HEK293 (cell line): ENCODE data around the gene PLEKHG5.

Experiments used
- CTCF ChIA-PET: fragments of 350-600 bp; formaldehyde crosslinking; extraction: SDS; loops from one replicate; lab custom pipeline; 2021; ENCODE audit warnings: antibody characterized with exemption; lab: Yijun Ruan, JAX
- POLR2A ChIA-PET: fragments of 300-600 bp; formaldehyde crosslinking; extraction: SDS; loops from one replicate; lab custom pipeline; 2020; ENCODE audit warnings: antibody characterized with exemption, inconsistent platforms; lab: Yijun Ruan, JAX
- H3K27ac ChIP-seq: fragments of 200-500 bp; sonication (Bioruptor generic); 2 replicates; pipeline ENCODE4 v1.5.1; 2014; ENCODE audit warnings: low read depth, low read length, control low read depth, inconsistent platforms; ENCODE audit errors: extremely low read depth
- H3K36me3 ChIP-seq, 2 experiments: fragments of 200-500 bp in 1 of 2; sonication (Bioruptor generic) in 1 of 2; 1 replicate in 1 of 2; 2 replicates in 1 of 2; pipeline ENCODE4 v1.5.1; 2014 to 2017; ENCODE audit warnings: inconsistent platforms in 2 of 2, low read length in 2 of 2; ENCODE audit not compliant: control insufficient read depth in 2 of 2, insufficient read depth in 1 of 2
- H3K4me1 ChIP-seq: fragments of 200-500 bp; sonication (Bioruptor generic); 2 replicates; pipeline ENCODE4 v1.5.1; 2014; ENCODE audit warnings: mild to moderate bottlenecking, low read length, inconsistent platforms; ENCODE audit not compliant: control insufficient read depth, insufficient read depth
- H3K4me3 ChIP-seq: 2 replicates; pipeline ENCODE4 v1.5.1; 2011; ENCODE audit warnings: low read depth, mild to moderate bottlenecking, control low read depth, low read length, moderate library complexity
- H3K9me3 ChIP-seq: fragments of 200-500 bp; sonication (Bioruptor generic); 2 replicates; pipeline ENCODE4 v1.5.1; 2014; ENCODE audit warnings: low read depth, low read length, inconsistent platforms; ENCODE audit not compliant: control insufficient read depth, insufficient read depth
- ELK4 ChIP-seq: IDR thresholded peaks from 2 replicates; pipeline ENCODE4 v1.6.1; 2011; ENCODE audit warnings: mild to moderate bottlenecking, low read depth, low read length, borderline replicate concordance
- IKZF3 ChIP-seq: fragments of 450-650 bp; IDR thresholded peaks from 2 replicates; pipeline ENCODE4 v1.5.0; 2018; ENCODE audit warnings: missing biosample characterization, mild to moderate bottlenecking, missing genetic modification characterization, moderate library complexity
- KLF10 ChIP-seq: fragments of 450-650 bp; IDR thresholded peaks from 2 replicates; pipeline ENCODE4 v1.5.1; 2018; ENCODE audit warnings: missing biosample characterization, mild to moderate bottlenecking, missing genetic modification characterization
- MYNN ChIP-seq: fragments of 450-650 bp; formaldehyde crosslinking; IDR thresholded peaks from 2 replicates; pipeline ENCODE4 v1.5.1; 2016; ENCODE audit warnings: missing biosample characterization, missing genetic modification characterization, borderline replicate concordance
- SETDB1 ChIP-seq: IDR thresholded peaks from one replicate; pipeline ENCODE4 v1.6.1; 2017; ENCODE audit warnings: mild to moderate bottlenecking, low read length, moderate library complexity, mixed read lengths; ENCODE audit not compliant: insufficient read length
- ZBTB1 ChIP-seq: fragments of 450-650 bp; formaldehyde crosslinking; IDR thresholded peaks from 2 replicates; pipeline ENCODE4 v1.5.1; 2016; ENCODE audit warnings: missing biosample characterization, missing genetic modification characterization
- ZNF169 ChIP-seq: fragments of 450-650 bp; formaldehyde crosslinking; IDR thresholded peaks from 2 replicates; pipeline ENCODE4 v1.5.1; 2016; ENCODE audit warnings: missing biosample characterization, missing genetic modification characterization
- ZNF214 ChIP-seq: fragments of 450-650 bp; formaldehyde crosslinking; IDR thresholded peaks from 2 replicates; pipeline ENCODE4 v1.5.1; 2017; ENCODE audit warnings: missing biosample characterization, mild to moderate bottlenecking, missing genetic modification characterization, borderline replicate concordance
- ZNF324 ChIP-seq: fragments of 450-650 bp; formaldehyde crosslinking; IDR thresholded peaks from 2 replicates; pipeline ENCODE4 v1.5.1; 2016; ENCODE audit warnings: missing biosample characterization, missing genetic modification characterization
- ZNF350 ChIP-seq: fragments of 450-650 bp; formaldehyde crosslinking; IDR thresholded peaks from 2 replicates; pipeline ENCODE4 v1.5.0; 2017; ENCODE audit warnings: missing biosample characterization, mild to moderate bottlenecking, missing genetic modification characterization
- ZNF488 ChIP-seq: fragments of 450-650 bp; formaldehyde crosslinking; IDR thresholded peaks from 2 replicates; pipeline ENCODE4 v1.5.1; 2016; ENCODE audit warnings: missing biosample characterization, missing genetic modification characterization
- ZNF530 ChIP-seq: fragments of 450-650 bp; formaldehyde crosslinking; IDR thresholded peaks from 2 replicates; pipeline ENCODE4 v1.5.1; 2016; ENCODE audit warnings: low read depth, missing biosample characterization, missing genetic modification characterization
- ZNF692 ChIP-seq: fragments of 450-650 bp; formaldehyde crosslinking; IDR thresholded peaks from 2 replicates; pipeline ENCODE4 v1.5.1; 2016; ENCODE audit warnings: missing biosample characterization, missing genetic modification characterization
- ZNF76 ChIP-seq: fragments of 450-650 bp; formaldehyde crosslinking; IDR thresholded peaks from 2 replicates; pipeline ENCODE4; 2016; ENCODE audit warnings: low read depth, missing biosample characterization, missing genetic modification characterization, borderline replicate concordance
- TF ChIP-seq, protein P1 (sequence below): fragments of 450-650 bp; formaldehyde crosslinking; IDR thresholded peaks from 2 replicates; pipeline ENCODE4 v1.5.1; 2016; ENCODE audit warnings: missing biosample characterization, missing genetic modification characterization

The PLEKHG5 gene

DNA sequence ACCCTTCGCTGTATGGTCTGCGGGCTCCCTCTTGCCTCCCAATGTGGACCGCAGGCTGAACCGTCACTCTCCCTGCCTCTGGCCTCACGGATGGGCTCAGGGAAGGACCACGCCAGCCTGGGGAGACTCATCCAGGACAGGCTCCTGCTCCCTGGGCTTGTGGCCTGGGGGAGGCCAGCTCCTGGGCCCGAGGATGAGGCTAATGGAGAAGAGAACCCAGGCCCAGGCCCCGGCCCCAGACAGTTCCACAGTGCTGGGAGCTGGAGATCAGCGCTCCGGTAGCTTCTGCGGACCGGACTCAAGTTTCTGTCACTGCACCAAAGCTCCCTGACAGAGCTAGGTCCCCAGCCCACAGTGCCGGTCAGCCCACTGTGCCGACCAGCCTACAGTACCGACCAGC, 13.4 kb upstream of the PLEKHG5 start:
- TF ChIP-seq KLF10 (tag by site-specific recombination) (no peak), SETDB1 (no peak), ZNF692 (no peak), ZBTB1 (tag by site-specific recombination) (no peak)
- POLR2A ChIA-PET = interaction anchor here (0.6 to 1.3 kb wide), 2 partner anchors 15 to 85 kb away, joined by 3 to 4 read pairs; partner anchors contain the start of gene HES2
- Histone ChIP-seq H3K4me1 (no peaks in the 10 kb centered on the region), H3K4me3 (no peak overlapping the region), H3K27ac (no peak overlapping the region), H3K36me3 (no peaks in the 10 kb centered on the region), H3K9me3 (no peaks in the 10 kb centered on the region)
- CTCF ChIA-PET = interaction anchor here (0.6 to 1.0 kb wide), 4 partner anchors 15 to 23 kb away, joined by 3 to 7 read pairs (median 4); no protein-coding TSS in a partner anchor

GRCh38 chr1:6503884-6504602, 12.6 kb upstream of the PLEKHG5 start:
- H3K36me3 ChIP-seq = no peaks in the 10 kb centered on the region
- no peak overlapping the region for H3K4me3 ChIP-seq
- no peaks in the 10 kb centered on the region for H3K9me3 ChIP-seq
- TF ChIP-seq ZNF76 (tag by site-specific recombination) = no peak
- no peak for TF ChIP-seq MYNN (tag by site-specific recombination)
- TF ChIP-seq, protein P1, sequence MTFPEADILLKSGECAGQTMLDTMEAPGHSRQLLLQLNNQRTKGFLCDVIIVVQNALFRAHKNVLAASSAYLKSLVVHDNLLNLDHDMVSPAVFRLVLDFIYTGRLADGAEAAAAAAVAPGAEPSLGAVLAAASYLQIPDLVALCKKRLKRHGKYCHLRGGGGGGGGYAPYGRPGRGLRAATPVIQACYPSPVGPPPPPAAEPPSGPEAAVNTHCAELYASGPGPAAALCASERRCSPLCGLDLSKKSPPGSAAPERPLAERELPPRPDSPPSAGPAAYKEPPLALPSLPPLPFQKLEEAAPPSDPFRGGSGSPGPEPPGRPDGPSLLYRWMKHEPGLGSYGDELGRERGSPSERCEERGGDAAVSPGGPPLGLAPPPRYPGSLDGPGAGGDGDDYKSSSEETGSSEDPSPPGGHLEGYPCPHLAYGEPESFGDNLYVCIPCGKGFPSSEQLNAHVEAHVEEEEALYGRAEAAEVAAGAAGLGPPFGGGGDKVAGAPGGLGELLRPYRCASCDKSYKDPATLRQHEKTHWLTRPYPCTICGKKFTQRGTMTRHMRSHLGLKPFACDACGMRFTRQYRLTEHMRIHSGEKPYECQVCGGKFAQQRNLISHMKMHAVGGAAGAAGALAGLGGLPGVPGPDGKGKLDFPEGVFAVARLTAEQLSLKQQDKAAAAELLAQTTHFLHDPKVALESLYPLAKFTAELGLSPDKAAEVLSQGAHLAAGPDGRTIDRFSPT (tag by site-specific recombination) = no peak
- TF ChIP-seq ZNF214 (tag by site-specific recombination) = no peak
- no peak for TF ChIP-seq ZNF530 (tag by site-specific recombination)
- TF ChIP-seq ZNF324 (tag by site-specific recombination) = no peak
- no peak for TF ChIP-seq ZNF488 (tag by site-specific recombination)
- TF ChIP-seq IKZF3 = no peak
- TF ChIP-seq ELK4 = no peak
- TF ChIP-seq ZNF169 = no peak
- no peak for TF ChIP-seq ZNF350
- H3K27ac ChIP-seq = no peak overlapping the region
- ChIA-PET POLR2A (interaction anchor here (1.3 kb wide), 1 partner anchor 14 kb away, joined by 4 read pairs; no protein-coding TSS in a partner anchor), CTCF (interaction anchor here (0.6 to 1.6 kb wide), 2 partner anchors 14 to 20 kb away, joined by 4 to 13 read pairs; no protein-coding TSS in a partner anchor)
- no peaks in the 10 kb centered on the region for H3K4me1 ChIP-seq
